GM12875 (cell line): ENCODE data around the gene TAF12.
A peak's percentile ranks its signal among the peaks of the same experiment; 100 is the strongest.
"Not testable (repeated sequence)": the region's sequence is repeated elsewhere in the genome, so short reads cannot be mapped to it uniquely, and the experiment has no call there.

Experiments used
- H3K4me3 ChIP-seq: one replicate; pipeline ENCODE4 v1.5.1; 2011; ENCODE audit warnings: low read depth, low read length, control low read depth
- TF ChIP-seq, protein P1 (sequence below): IDR thresholded peaks from 2 replicates; pipeline ENCODE4 v1.5.1; 2011; ENCODE audit warnings: low read depth, mild to moderate bottlenecking, control low read depth, inconsistent platforms, low read length, moderate library complexity, borderline replicate concordance; ENCODE audit not compliant: insufficient read depth

TAF12 gene

DNA sequence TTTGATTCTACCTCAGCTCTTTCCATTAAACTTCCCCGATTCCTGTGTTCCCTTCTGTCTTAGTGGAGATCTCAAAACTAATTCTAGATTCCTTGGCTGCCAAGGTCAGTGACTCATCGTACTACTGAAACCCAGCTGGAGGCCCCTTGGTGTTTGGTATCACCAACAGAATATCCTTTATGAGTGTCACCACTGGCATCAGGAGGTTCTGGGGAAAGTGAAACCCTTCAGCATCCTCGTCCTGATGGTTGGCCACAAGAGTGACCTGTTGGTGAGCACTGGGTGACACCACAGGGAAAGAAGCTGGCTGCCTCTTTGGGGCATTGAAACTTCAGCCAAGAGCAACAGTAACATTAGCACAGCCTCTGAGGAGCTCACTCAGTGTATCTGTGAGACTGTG, 41.2 kb downstream of the TAF12 start:
- TF ChIP-seq, protein P1, sequence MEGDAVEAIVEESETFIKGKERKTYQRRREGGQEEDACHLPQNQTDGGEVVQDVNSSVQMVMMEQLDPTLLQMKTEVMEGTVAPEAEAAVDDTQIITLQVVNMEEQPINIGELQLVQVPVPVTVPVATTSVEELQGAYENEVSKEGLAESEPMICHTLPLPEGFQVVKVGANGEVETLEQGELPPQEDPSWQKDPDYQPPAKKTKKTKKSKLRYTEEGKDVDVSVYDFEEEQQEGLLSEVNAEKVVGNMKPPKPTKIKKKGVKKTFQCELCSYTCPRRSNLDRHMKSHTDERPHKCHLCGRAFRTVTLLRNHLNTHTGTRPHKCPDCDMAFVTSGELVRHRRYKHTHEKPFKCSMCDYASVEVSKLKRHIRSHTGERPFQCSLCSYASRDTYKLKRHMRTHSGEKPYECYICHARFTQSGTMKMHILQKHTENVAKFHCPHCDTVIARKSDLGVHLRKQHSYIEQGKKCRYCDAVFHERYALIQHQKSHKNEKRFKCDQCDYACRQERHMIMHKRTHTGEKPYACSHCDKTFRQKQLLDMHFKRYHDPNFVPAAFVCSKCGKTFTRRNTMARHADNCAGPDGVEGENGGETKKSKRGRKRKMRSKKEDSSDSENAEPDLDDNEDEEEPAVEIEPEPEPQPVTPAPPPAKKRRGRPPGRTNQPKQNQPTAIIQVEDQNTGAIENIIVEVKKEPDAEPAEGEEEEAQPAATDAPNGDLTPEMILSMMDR = no peak
- H3K4me3 ChIP-seq = no peak overlapping the region

DNA sequence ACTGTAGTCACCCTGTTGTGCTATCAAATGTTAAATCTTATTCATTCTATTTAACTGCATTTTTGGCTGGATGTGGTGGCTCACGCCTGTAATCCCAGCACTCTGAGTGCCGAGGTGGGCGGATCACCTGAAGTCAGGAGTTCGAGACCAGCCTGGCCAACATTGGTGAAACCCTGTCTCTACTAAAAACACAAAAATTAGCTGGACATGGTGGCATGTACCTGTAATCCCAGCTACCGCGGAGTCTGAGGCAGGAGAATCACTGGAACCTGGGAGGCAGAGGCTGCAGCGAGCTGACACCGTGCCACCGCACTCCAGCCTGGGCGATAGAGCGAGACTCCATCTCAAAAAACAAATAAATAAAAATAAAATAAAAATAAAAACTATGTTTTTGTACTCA, 46.6 kb downstream of the TAF12 start:
- H3K4me3 ChIP-seq = not testable (repeated sequence)

DNA sequence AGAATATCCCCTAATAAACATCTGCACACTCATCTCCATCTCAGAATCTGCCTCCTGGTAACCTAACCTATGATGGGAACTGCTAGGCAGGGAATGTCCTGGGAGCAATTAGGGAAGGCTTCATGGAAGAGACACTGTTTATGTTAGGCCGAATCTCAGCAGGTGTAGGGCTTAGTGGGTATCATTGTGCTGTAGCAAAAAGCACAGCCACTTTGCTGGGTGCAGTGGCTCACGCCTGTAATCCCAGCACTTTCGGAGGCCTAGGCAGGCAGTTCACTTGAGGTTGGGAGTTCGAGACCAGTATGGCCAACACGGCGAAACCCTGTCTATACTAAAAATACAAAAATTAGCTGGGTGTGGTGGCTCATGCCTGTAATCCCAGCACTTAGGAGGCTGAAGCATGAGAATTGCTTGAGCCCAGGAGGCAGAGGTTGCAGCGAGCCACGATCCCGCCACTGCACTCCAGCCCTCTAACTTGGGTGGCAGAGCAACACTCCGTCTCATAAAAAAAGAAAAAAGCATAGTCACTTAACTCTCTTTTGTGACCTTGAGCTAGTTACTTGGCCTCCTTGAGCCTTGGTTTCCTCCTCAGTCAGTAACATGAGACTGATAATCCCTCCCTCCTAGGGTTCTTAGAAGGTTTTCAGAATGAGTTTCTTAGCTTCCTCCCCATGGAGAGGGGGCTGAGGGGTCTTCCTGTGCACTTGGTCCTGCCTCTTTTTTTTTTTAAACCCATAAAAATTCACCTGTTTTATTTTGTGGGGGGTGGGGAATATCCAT, 47.3 kb downstream of the TAF12 start:
- H3K4me3 ChIP-seq = no peak overlapping the region
- TF ChIP-seq, protein P1 = no peak

DNA sequence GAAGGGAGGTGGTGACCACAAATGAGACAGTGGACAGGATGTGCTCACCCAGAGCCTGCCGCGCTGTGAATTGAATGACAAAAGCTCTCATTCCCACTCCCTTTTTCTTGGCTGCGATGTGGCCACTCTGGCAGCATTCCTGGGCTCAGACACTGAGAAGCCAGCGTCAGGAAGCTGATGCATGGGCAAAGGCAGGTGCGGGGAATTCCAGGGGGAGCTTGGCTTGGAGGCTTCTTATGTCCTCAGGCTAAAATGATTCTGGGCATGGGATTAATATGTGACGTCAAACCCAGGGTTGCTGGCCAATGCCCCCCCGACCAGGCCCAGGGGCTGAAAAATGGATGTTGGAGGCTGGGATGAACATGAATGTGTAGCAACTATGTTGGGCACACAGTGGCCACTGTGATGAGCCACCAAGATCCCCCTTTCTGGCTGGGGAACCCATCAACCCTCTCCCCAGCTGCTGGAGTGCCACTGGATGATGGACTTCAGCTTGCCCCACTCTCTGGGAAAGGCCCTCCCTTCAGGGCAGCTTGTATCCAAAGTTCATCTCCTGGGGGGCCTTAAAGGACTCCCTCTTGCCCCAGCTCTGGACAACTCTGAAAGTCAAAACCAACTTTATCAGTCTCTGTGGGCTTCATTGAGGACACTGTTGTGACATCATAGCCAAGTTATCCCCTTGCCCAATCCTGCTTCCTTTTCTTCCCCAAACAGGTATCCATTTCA, 48.0 kb downstream of the TAF12 start:
- not testable (repeated sequence) for H3K4me3 ChIP-seq

DNA sequence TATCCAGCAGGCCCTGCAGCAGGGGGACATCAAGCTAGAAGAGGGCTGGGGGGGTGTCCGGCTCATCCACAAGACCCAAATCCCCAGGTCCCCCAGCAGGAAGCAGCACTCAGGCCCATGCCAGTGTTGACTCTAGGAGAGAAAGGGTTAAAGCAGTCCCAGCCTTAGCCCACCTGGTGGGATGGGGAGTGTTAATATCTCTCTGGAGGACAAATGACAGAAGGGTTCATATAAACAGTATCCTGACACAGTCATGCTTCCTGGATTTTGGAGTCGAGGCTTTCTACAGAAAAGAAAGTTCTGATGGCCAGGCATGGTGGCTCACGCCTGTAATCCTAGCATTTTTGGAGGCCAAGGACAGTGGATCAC, 48.9 kb downstream of the TAF12 start:
- H3K4me3 ChIP-seq = not testable (repeated sequence)

DNA sequence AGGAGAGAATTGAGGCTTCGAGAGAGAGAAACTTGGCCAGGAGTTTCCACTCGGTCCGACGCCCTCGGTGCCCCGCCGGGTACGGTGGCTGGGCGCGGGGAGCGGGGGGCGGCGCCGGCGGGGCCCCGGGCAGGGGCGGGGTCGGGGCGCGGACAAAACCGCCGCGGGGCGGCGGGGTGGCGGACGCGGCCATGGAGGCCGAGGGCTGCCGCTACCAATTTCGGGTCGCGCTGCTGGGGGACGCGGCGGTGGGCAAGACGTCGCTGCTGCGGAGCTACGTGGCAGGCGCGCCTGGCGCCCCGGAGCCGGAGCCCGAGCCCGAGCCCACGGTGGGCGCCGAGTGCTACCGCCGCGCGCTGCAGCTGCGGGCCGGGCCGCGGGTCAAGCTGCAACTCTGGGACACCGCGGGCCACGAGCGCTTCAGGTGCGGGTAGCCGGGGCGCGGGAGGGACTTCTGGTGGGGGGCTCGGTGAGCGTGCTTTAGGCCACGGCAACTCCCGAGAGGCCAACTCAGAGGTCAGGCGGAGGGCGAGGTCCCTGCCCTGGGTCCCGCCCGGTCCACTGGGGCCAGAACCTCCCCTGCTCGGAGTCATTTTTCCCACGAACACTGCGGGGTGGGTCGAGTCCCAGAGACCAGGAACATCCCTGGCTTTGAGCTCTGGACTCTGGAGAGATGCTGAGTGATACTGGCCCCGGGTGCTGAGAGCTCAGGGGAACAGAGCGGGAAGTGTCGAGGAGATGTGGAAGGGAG, 50.4 kb downstream of the TAF12 start:
- peak overlapping the region; percentile 47 for H3K4me3 ChIP-seq
- TF ChIP-seq, protein P1 = no peak

DNA sequence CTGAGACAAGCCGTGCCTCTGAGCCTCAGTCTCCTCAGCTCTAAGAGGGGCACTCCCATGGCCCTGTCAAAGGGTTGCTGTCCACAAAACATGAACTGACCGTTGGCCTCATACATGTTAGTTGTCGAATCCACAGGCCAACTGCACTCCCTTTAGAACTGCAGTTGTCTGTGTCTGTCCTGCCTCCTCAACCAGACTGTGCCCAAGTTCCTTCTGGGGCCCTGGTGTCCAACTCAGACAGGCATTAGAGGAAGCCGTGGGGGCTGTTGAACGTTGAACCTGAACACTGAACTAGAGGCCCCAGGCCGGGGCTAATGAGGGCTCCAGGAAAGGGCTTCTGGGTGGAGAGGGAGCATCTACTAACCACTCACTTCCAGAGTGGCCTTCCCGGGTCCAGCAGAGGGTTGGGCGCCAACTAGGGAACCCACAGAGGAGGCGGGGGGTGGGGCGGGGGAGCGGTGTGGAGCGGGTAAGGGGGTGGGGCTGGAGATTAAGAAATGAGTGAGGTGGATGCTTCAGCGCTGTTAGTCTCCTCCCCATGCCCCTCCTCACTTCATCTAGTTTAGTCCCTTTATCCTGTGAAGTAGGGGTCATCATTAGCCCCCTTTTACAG, 51.1 kb downstream of the TAF12 start, which contains the start of gene RAB42:
TSS of gene RAB42 (plus strand) at position 558 of the 613 bp plus-strand sequence. CDS start 247 bp downstream, outside the sequence.
- TF ChIP-seq, protein P1 = no peak
- peak within 1 kb of the TSS; percentile 47 for H3K4me3 ChIP-seq

DNA sequence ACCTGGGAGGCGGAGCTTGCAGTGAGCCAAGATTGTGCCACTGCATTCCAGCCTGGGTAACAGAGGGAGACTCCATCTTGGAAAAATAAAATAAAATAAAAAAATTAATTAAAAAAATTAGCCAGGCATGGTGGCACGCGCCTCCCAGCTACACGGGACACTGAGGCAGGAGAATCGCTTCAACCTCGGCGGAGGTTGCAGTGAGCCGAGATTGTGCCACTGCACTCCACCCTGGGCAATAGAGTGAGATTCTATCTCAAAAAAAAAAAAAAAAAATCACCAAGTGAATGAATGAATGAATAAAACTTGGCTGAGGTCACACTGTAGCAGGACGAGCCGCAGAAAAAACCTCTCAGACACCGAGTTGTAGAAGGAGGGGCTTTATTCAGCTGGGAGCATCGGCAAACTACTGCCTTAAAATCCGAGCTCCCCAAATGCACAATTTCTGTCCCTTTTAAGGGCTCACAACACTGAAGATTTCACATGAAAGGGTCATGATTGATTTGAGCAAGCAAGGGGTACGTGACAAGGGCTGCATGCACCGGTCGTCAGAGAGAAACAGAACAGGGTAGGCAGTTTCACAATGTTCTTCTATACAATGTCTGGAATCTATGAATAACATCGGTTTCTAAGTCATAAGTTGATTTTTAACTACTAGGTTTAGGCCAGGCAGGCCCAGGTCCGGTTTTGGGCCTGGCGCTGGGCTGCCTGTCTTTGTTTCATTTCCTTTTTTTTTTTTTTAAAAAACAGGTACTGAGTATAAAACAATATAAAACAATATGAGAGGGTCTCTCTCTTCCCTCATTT, 56.1 kb downstream of the TAF12 start:
- not testable (repeated sequence) for H3K4me3 ChIP-seq

DNA sequence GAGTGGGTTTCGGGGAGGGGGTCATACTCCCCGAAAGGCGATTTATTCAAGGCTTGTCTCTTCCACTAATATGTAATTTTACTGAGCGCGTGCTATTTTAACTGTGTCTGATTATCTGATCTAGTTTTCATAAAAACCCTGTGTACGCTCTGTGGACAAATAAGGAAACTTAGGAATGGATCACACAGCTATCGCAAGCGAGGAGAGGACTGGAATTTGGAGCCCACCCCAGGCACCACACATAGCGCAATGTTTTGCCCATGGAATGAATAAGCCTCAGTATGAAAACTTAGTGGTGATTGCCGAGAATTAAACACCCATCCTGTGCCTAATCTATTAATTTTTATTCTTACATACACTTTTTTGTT, 60.6 kb downstream of the TAF12 start:
- TF ChIP-seq, protein P1 = no peak
- H3K4me3 ChIP-seq = peak overlapping the region; percentile 66
